Umbilical cord (tissue), 2 donors: ENCODE measurements around the gene CDC73. TPM values are rescaled to one million over a fixed set of nuclear protein-coding genes. Genes with fewer than 3 reads are reported as not detected.
"Not testable (repeated sequence)": the region's sequence is repeated elsewhere in the genome, so short reads cannot be mapped to it uniquely, and the experiment has no call there.

Experiments
- DNase-seq: peaks from one replicate; pipeline ENCODE4 v3.0.0-alpha.2; 2015; ENCODE audit warnings: low spot score
- total RNA-seq: library from RNA; depleted of rRNA; stranded (reverse); fragments of >200 nt; gene quantifications from one replicate; pipeline ENCODE4 v1.2.3, GENCODE V29; 2014; ENCODE audit warnings: low replicate concordance; ENCODE audit not compliant: insufficient read depth

Gene CDC73
- total RNA-seq, 1 donor from 2014 or later: 37.1 TPM

DNA sequence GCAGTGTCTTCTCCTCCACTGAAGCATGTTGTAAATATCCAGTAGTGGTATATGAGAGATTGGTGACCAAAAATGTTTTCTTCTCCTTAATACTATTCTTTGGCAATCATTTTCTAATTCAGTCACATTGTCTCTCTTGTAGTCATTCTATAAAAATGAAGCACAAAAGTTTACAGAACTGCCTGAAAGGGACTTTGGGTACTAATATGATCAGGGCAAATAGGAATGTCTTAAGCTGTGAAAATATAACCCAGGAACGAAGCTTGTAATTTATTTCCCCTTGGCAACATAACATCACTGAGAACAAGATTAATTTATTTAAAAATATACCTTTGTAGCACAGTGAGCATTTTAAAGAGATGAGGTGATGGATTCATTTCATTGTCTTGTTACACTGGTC lies 59.7 kb downstream of the CDC73 start:
- no peak for DNase-seq

DNA sequence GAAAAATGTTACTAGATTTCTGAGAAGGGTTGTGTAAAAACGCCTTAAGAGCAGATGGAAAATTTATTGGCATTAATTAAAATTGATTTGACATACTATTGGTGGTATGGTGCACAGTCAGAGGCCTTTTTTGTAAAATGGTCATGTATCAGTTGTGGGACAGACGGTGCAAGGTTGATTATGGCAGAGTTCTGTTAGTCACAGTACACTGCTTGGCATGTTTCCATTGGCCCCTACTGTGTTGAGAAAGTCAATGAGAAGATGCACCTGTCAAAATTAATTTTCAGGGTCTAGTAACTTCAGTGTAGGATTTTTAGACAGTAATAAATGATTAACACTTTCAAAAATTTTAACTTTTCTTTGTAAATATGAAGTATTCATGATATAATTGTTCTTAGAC lies 60.2 kb downstream of the CDC73 start:
- DNase-seq: no peak

GRCh38 chr1:193183019-193183627 lies 61.3 kb downstream of the CDC73 start:
- peak; percentile 70 for DNase-seq

DNA sequence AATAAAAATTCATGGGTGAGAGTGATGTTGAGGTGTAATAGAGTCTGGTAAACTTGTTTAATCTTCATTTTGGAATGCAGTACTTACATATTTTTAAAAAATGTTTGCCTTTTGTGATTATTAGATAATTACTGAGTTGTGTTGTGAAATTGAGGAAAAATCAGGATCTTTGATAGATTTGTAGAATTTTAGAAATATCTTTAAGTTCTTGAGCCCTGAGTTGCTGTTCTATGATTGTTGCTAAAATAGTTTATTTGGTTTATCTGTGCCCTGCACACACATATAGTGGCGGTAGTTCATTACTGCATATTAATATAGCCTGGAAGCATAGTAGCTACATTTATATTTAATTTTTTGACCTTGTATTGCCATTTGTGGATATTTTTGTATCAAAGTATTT lies 62.9 kb downstream of the CDC73 start:
- no peak for DNase-seq

- no peak for DNase-seq
These were observed 63.4 kb downstream of the CDC73 start for GRCh38 chr1:193185211-193185610.

DNA sequence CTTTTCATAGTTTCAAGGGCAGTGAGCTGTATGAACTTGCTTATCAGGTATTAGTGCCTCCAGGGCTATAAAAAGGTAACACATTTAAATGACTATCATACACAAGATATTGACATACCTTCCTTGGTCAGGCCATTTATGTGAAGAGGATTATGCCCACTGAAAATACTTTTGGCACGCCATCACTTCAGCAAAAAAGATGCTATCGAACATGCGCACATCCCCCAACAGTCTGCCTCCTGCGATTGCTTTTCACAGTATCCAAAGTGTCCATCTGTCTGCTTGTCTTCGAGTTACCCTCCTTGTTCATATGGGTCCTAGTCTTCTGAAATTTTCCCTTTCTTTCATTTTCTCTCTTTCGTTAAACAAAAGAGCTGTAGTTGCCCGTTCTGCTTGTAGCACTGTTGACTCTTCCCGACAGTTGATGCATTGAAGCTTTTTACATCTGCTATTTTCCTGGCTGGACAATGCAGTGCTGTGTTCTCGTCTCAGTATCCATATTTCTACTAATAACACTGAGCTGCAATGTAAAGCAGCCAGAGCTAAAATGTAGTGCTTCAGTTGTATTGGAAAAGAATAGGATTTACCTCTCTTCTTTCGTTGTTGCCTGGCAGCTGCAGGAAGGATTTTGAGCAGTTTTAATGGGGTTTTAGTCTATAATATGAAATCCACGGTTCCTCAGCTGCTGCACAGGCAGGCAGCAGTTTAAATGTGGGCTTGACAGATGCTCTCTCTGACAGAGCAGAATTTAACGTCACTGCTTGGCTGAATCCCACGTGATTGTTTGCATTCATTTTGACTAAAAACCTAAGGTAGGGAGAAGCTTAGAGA lies 64.3 kb downstream of the CDC73 start, which contains the start of gene B3GALT2:
Gene B3GALT2 (minus strand): TSS at position 713 of the 831 bp plus-strand sequence. CDS start 5,051 bp downstream, outside the sequence.
- peak; percentile 86 for DNase-seq

DNA sequence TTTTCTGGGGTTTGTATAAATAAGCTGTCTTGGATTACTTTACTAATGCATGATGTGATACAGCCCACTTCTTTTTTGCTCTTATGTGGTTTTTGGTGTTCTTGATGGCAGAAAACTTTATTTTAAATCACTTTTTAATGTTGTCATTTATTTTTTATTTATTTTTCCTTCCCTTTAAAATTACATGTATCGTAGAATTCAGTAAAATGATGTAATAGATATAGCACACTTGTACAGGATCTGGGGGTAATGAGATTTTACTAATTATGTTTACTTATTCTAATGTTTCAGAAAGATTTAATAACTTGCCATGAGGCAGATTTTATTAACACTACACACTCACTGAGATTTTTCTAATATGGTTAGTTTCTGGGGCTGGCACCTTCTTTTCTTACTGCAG lies 65.3 kb downstream of the CDC73 start:
- DNase-seq: no peak

GRCh38 chr1:193188915-193189314 lies 67.1 kb downstream of the CDC73 start:
- not testable (repeated sequence) for DNase-seq

DNA sequence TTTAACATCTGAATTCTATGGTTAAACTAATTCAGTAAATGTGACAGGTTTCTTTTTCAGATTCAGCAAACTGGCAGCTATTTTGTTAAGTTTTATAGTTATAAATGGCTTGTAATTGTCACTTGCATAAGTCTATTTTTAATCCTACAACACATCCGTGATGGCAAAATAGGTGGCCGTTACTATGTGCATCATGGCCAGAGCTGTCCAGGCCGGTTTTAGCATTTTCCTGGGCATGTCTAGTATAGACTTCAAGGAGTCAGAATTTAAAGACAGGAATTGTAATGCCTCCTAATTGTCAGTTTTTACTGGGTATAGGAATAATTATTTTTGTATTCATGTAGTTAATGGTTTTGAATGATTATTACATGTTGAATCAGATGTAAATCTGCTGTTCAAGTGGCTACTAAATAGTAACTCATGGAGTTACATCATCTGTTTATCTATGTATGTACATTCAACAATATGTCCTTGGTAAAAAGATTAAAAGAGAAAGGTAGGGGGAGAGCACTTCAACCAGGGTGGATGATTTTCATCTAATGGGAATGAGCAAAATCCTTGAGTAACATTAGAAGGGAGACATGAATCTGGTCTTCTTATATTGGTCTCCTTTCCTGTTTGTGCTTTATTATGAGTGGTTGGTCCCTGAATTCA lies 67.7 kb downstream of the CDC73 start:
- DNase-seq: no peak

DNA sequence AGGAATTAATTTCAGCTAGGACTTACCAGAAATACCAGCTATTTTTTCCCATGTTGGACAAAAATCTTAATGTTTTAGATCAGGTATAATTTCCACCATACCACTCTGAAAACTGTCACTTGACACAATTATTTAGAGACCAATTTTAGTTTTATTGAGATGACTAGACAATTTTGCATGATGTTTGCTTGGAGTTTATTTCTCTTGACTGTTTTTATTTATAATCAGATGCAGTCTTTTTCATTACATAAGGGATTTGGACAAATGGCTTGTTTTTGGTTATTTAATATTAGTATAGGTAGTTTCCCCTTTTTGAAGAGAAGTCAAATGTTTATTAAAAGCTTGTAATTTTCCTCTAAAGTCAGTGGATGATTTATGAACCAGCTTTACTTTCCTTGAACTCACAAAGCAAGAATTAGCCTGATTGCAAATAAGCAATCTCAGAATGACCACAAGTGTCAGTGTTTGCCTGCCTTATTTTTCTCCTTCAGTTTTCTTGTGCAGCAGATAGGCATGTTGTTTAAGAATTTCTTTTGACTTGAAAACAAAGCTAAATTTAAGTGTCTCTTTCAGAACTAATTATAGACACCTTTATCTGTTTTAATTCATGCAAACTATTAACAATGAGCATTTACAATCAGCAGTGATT lies 68.4 kb downstream of the CDC73 start:
- DNase-seq: peak; percentile 54

DNA sequence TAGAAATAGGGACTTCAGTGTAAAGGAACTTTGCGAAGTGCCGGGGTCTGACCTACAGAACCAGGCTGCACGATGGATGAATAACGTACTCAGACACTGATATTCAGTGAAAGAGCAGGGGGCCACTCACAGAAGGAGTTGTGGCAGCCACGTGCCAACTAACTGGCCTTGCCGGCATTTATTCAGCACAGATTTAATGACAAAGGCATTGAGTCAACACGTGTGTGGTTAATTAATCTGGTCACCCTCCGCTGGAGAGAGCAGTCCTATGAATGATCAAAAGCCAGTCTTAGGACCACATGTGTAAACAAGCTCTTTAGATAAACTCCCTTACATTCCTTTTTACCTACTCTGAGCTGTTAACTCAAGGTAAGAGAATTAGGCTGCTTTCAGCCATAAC lies 70.8 kb downstream of the CDC73 start:
- DNase-seq: no peak

DNA sequence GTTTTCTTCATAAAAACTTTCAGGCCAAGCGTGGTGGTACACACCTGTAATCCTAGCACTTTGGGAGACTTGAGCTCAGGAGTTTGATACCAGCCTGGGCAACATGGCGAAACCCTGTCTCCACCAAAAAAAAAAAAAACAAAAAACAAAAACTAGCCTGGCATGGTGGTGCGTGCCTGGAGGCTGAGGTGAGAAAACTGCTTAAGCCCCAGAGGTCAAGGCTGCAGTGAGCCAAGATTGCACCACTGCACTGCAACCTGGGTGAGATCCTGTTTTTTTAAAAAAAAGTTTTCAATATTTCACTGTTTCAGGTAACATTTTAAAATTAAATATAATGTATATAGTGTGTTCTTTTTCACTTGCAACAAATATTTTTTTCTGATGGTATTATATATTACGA lies 78.1 kb downstream of the CDC73 start:
- no peak for DNase-seq

GRCh38 chr1:193201021-193201420 lies 79.2 kb downstream of the CDC73 start:
- DNase-seq: no peak

DNA sequence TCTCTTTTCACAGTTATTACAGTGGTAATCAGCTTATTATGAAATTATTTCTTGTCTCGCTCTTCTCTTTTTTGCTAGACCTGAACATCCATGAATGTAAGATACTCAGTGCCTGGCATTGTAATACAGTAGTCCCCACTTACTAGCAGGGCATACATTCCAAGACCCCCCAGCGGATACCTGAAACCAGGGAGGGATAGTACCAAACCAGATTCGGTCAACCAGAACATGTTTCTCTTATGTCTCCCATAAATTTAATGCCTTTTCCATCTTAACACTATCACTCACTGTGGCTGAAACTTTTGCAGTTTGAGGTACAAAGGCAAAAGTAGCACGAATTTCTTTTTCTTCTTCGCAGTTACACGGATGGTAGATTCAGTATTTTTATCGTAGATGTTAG lies 89.2 kb downstream of the CDC73 start:
- DNase-seq: no peak

- DNase-seq: peak; percentile 13
These were observed 89.7 kb downstream of the CDC73 start for GRCh38 chr1:193211539-193211938.

DNA sequence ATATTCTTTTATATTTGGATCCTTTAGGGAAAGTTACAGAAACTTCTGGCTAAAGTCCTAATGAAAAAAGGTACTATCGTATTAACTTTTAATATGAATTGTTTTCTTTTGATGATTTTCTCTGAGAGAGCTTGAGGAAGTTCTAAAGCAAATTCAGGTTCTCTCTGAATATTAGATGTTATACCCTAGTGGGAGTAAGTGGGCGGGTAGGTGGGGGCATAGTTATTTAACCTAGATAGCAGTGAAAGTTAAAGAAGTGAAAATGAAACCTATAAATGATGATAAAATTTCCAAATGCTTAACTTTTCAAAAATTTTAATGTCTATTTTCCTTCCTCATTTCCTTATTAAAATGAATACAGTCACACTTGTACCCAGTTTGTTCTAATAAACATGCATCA lies 90.8 kb downstream of the CDC73 start:
- no peak for DNase-seq

GRCh38 chr1:193213998-193214397 lies 92.2 kb downstream of the CDC73 start:
- no peak for DNase-seq

GRCh38 chr1:193216920-193217319 lies 95.1 kb downstream of the CDC73 start:
- no peak for DNase-seq

DNA sequence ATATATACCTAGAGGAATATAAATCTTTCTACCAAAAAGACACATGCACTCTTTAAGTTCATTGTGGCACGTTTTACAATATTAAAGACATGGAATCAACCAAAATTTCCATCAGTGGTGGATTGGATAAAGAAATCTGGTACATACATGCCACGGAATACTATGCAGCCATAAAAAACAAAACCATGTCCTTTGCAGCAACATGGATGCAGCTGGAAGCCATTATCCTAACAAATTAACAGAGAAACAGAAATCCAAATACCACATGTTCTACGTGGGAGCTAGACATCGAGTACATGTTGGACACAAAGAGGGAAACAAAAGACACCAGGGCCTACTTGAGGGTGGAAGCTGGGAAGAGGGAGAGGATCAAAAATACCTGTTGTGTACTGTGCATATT lies 97.6 kb downstream of the CDC73 start:
- DNase-seq: no peak

- DNase-seq: no peak
These were observed 99.8 kb downstream of the CDC73 start for GRCh38 chr1:193221651-193222050.

GRCh38 chr1:193222056-193222615 lies 100.3 kb downstream of the CDC73 start:
- DNase-seq: no peak

DNA sequence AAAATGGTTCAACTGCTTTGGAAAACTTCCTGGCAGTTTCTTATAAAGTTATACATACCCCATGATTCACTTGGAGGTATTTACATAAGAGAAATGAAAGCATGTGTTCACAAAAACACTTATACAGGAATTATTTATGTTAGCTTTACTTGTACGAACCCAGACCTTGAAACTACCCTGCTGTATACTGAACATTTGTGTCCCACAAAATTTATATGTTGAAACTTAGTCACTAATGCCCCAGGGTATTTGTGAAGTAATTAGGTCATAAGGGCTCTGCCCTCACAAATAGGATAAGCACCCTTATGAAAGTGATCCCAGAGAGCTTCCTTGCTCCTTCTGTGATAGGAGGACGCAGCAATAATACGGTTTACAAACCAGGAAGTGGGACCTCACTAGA lies 107.3 kb downstream of the CDC73 start:
- DNase-seq: no peak
